GM10248 (cell line): ENCODE data around the gene ERBB3.

Experiments
- CTCF ChIA-PET: fragments of 300-600 bp; sonication (Branson Sonifier 250); formaldehyde crosslinking; extraction: SDS; loops from one replicate; lab custom pipeline; 2021; ENCODE audit warnings: antibody characterized with exemption; lab: Yijun Ruan, JAX
- POLR2A ChIA-PET: fragments of 350-650 bp; sonication (Branson Sonifier 250); formaldehyde crosslinking; extraction: SDS; loops from one replicate; lab custom pipeline; 2020; ENCODE audit warnings: antibody characterized with exemption; lab: Yijun Ruan, JAX
- DNase-seq: peaks from one replicate; pipeline ENCODE4 v3.0.0; 2012; ENCODE audit errors: extremely low spot score
- TF ChIP-seq, protein P1 (sequence below): IDR thresholded peaks from 2 replicates; pipeline ENCODE4 v1.5.1; 2012; ENCODE audit warnings: mild to moderate bottlenecking, low read depth; ENCODE audit errors: extremely low read depth, missing control alignments, control extremely low read depth

Gene ERBB3

DNA sequence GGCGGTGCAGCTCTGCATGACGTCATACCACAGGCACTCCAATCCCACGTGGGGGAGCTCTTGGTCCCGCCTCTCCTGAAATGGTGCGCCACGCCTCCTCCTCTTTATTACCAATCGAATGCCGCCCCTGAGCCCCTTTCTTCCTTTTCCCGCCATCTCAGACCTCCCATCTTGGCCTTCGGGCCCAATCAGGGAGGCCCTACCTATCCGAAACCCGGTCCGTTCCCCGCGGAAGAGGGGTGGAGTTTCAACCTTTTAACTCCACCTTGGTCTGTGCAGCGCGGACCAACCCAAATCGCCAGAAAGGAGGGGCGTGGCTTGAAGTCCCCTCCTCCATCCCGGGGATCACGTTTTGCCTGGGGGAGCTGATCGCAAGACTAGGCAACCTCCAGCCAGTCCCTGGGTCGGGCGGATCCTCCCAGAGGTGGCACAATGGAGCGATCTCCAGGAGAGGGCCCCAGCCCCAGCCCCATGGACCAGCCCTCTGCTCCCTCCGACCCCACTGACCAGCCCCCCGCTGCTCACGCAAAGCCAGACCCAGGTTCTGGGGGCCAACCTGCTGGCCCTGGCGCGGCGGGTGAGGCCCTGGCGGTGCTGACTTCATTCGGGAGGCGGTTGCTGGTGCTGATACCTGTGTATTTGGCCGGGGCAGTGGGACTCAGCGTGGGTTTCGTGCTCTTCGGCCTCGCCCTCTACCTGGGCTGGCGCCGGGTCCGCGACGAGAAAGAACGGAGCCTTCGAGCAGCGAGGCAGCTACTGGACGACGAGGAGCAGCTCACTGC lies 48.1 kb downstream of the ERBB3 start, which contains the start of gene ESYT1:
Gene ESYT1 (plus strand): TSS at position 380 of the 782 bp plus-strand sequence. CDS start 53 bp downstream, at position 433.
- TF ChIP-seq, protein P1, sequence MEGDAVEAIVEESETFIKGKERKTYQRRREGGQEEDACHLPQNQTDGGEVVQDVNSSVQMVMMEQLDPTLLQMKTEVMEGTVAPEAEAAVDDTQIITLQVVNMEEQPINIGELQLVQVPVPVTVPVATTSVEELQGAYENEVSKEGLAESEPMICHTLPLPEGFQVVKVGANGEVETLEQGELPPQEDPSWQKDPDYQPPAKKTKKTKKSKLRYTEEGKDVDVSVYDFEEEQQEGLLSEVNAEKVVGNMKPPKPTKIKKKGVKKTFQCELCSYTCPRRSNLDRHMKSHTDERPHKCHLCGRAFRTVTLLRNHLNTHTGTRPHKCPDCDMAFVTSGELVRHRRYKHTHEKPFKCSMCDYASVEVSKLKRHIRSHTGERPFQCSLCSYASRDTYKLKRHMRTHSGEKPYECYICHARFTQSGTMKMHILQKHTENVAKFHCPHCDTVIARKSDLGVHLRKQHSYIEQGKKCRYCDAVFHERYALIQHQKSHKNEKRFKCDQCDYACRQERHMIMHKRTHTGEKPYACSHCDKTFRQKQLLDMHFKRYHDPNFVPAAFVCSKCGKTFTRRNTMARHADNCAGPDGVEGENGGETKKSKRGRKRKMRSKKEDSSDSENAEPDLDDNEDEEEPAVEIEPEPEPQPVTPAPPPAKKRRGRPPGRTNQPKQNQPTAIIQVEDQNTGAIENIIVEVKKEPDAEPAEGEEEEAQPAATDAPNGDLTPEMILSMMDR = no peak
- ChIA-PET CTCF (interaction anchor here (0.7 to 14.7 kb wide), 19 partner anchors 9 to 403 kb away, joined by 3 to 243 read pairs (median 4); partner anchors contain the start of genes CS, DGKA, MYL6 and SMARCC2), POLR2A (interaction anchor here (0.6 to 4.0 kb wide), 11 partner anchors 11 to 376 kb away, joined by 3 to 49 read pairs (median 4); partner anchors contain the start of genes MYL6, PA2G4, RPL41 and SMARCC2)
- DNase-seq = peak; percentile 97

DNA sequence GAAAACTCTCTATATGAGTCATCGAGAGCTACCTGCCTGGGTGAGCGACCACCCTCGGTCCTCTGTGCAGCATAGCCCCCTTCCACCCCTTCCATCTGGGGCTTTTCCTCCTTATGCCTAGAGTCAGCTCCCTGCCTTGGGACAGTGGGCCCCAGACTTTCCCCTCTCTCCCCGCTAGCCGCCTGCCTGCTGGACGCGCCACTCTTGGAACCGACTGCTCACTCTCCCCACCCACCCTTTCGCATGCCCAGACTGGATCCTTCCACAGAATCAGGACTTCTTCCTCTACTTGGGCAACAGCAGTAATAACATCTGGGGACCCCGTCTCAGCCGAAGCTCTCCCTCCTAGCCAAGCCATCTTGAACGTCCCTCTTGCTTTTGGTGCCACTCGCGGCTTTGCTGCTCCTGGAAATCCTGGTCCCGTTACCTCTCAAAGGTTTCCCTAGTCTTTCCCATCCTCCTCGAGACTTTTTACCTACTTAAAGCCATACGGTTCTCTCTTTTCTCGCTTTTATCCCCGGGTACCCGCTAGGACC lies 48.8 kb downstream of the ERBB3 start:
- peak; percentile 25 for DNase-seq
- CTCF ChIA-PET = interaction anchor here (1.0 to 14.7 kb wide), 12 partner anchors 10 to 390 kb away, joined by 3 to 243 read pairs (median 4); partner anchors contain the start of genes SMARCC2 and ZC3H10

DNA sequence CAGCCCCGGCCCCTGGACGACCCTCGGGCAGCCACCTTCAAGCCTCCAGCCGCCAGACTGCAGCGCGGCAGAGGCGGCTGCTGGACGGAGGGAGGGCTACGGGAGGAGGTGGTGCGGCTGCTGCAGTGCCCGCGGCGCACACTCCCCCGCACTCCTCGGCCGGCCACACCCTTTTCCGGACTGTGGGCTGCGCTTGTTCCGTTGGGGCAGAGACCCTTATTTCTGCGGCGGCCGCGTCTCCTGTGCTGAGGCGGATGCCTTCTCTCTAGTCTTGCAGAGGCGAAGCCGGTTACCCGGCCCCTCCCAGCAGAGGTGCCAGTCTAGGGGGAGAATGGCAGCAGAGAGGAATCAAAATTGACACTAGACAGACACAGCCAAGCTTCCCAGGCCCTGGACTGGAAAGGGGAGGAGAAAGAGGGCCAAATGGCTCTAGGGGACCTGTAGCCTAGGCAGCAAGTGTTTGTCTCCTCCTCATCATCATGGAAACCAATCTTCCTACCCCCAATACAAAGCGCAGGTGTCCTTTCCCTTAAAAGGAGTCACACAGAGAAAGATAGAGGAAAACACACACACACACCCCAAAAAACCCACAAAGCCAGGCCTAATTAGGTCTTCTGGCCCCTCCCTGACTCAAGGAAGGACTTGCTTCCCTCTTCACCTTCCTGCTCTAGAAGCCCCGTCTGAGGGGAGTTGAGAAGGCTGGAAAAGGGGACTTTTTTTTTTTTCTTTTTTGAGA lies 49.4 kb downstream of the ERBB3 start:
- ChIA-PET POLR2A (interaction anchor here (0.6 to 4.0 kb wide), 4 partner anchors 12 to 118 kb away, joined by 5 to 49 read pairs (median 11); partner anchors contain the start of genes RPL41 and ZC3H10), CTCF (interaction anchor here (1.5 to 14.7 kb wide), 6 partner anchors 11 to 390 kb away, joined by 4 to 243 read pairs (median 13); partner anchors contain the start of genes SMARCC2 and ZC3H10)
- DNase-seq = peak; percentile 73
- TF ChIP-seq, protein P1 = no peak

More for the DNA sequence above, 48.8 kb downstream of the ERBB3 start:
- TF ChIP-seq, protein P1 = no peak
- POLR2A ChIA-PET = interaction anchor here (1.0 to 4.0 kb wide), 8 partner anchors 11 to 85 kb away, joined by 3 to 49 read pairs (median 6); partner anchors contain the start of genes MYL6, PA2G4, RPL41 and SMARCC2

DNA sequence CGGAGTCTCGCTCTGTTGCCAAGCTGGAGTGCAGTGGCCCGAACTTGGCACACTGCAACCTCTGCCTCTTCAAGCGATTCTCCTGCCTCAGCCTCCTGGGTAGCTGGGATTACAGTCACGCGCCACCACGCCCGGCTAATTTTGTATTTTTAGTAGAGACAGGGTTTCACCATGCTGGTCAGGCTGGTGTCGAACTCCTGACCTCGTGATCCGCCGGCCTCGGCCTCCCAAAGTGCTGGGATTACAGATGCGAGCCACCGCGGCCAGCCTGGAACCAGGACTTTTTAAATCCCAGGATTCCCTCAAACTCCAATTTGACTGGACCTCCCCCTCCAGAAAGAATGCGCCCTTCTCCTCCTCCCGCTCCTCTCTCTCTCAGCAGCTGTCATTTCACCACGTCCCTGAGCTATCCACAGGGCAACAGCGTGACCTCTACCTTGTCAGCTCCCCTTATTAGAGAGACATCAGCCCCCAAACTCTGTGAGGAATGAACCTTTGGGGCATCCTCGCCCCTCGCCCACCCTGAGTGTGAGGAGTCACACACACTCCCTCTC lies 50.1 kb downstream of the ERBB3 start:
- TF ChIP-seq, protein P1 = no peak
- no peak for DNase-seq
- POLR2A ChIA-PET = interaction anchor here (0.6 kb wide), 1 partner anchor 117 kb away, joined by 7 read pairs; no protein-coding TSS in a partner anchor
- CTCF ChIA-PET = interaction anchor here (1.8 to 14.7 kb wide), 2 partner anchors 13 to 58 kb away, joined by 6 to 243 read pairs; partner anchors contain the start of gene SMARCC2

DNA sequence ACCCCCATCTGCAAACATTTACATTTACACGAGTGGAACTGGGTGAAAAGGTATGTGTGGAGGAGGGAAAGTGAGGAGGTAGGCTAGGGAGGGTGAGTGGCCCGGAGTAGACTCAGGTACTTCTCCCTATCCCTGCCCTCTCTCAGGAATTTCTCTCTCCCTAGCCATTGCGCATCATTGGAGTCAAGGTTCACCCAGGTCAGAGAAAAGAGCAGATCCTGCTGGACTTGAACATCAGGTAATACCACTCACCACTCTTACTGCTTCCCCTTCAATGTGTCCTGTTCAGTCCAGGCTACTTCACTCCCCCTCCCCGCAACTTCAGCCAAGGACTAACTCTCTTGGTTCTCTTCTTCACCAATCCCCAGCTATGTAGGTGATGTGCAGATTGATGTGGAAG lies 50.9 kb downstream of the ERBB3 start:
- ChIA-PET POLR2A (no interaction called here), CTCF (interaction anchor here (1.8 to 14.7 kb wide), 2 partner anchors 12 to 58 kb away, joined by 6 to 243 read pairs; partner anchors contain the start of gene SMARCC2)

More for the DNA sequence above, 50.9 kb downstream of the ERBB3 start:
- TF ChIP-seq, protein P1 = no peak
- DNase-seq = no peak
